G401.6 (cell line): ENCODE measurements around the gene BLTP3B.
"Not testable (repeated sequence)": the region's sequence is repeated elsewhere in the genome, so short reads cannot be mapped to it uniquely, and the experiment has no call there.

Experiments used
- FAIRE-seq: peaks from 2 replicates; lab custom pipeline; 2012; peaks lifted over from hg19 to GRCh38; lab: Jason Lieb, UNC

The BLTP3B gene

DNA sequence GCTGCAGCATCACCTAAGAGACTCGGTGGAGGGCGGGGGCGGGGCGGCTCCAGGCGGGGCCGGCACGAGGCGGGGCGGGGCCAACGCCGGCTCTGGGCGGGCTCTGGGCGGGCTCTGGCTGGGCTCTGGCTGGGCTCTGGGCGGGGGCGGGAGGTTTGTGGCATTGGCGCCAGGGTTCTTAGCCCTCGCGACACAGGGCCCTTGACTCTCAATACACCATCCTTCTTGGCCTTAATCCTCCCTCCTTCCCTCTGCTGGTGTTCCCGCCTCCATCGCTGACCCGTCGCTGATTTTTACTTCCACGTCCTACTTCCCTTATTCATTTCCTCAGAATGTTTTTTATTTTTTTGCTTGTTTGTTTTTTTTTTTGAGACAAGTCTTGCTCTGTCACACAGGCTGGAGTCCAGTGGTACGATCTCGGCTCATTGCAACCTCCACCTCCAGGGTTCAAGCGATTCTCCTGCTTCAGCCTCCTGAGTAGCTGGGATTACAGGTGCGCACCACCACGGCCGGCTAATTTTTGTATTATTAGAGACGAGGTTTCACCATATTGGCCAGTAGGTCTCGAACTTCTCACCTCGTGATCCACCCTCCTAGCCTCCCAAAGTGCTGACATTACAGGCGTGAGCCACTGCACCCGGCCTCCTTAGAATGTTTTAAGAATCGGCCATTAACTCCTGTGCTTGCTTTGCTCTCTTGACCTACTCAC lies at the start of gene BLTP3B:
TSS of gene BLTP3B (minus strand) at position 24 of the 709 bp plus-strand sequence. CDS start 239 bp downstream, outside the sequence.
- FAIRE-seq = no peak

- FAIRE-seq = no peak
Measured at GRCh38 chr12:100189636-100190394, 47.1 kb upstream of the BLTP3B start.

DNA sequence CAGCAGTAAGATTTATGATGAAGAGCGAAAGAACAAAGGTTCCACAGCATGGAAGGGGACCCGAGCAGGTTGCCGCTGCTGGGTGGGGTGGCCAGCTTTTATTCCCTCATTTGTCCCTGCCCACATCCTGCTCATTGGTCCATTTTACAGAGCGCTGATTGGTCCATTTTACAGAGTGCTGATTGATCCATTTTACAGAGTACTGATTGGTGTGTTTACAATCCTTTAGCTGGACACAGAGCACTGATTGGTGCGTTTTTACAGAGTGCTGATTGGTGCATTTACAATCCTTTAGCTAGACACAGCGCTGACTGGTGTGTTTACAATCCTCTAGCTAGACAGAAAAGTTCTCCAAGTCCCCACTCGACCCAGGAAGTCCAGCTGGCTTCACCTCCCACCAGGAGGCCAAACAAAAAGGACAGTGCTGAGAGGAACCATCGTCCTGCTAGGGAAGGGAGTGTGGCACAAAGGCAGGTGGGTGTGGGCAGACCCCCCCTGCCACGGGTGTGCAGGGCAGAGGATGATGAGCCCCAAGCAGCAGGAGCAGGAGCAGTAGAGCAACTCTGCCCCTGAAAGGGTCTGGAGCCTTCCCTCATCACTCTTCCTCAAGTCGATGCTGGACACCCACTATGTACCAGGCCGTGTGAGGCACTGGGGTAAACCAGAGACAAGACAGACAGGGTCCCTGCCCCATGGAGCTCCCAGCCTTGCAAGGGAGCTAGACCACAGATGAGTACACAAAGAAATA lies 46.4 kb upstream of the BLTP3B start:
- not testable (repeated sequence) for FAIRE-seq

GRCh38 chr12:100187857-100188519 lies 45.3 kb upstream of the BLTP3B start:
- no peak for FAIRE-seq

DNA sequence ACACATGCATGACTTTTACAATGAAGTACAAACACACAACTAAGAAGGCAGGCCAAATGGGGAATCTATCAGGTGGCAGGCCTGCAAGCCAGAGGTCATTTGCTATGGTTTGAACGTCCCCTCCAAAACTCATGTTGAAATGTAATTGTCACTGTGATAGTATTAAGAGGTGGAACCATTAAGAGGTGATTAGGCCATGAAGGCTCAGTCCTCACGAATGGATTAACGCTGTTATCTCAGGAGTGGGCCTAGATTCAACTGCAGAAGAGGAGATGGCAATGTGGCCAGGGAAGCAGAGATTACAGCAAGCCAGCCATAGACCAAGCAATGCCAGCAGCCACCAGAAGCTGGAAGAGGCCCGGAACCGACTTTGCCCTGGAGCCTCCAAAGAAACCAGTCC lies 44.4 kb upstream of the BLTP3B start:
- FAIRE-seq = no peak

DNA sequence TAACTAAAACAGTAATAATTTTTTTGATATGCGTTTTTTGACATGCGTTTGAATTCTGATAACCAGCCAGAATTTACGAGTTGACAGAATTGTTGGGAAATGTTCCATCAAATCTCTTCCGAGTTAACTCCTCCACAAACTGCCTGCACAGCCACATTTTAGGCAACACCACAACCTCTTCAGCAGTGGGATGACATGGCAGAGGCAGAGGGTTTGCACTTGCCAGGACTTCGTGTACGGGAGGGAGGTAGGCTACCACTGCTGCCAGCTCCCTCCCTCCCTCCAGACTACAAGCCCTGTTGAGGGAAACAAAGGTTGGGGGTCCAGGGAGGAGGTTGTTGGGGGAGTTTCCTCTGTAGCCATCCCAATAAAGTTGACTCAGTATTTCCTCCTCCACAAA lies 43.4 kb upstream of the BLTP3B start:
- no peak for FAIRE-seq

DNA sequence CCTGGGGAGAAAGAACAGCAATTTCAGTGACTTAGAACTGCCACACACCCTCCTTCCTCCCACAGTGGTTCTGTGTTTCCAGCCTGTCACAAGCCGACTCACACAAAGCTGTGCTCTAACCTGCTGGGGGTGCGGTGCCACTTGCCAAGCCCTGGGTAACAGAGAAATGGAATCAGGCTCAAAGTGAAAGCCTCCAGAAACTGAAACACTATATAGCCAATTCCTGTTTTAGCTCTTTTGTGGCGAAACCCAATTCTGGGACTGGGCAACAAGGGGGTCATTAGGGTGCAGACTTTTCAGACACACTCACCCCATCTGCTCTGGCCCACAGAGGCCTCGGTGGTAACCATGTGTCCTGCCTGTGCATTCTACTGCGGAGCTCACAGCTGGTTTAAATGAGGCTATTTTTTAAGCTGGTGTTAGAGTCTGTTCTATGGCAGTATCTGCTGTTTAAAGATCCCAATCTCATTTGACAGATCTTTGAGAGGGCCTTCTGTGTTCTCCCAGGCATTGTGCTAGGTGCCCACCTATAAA lies 42.8 kb upstream of the BLTP3B start:
- FAIRE-seq = no peak

DNA sequence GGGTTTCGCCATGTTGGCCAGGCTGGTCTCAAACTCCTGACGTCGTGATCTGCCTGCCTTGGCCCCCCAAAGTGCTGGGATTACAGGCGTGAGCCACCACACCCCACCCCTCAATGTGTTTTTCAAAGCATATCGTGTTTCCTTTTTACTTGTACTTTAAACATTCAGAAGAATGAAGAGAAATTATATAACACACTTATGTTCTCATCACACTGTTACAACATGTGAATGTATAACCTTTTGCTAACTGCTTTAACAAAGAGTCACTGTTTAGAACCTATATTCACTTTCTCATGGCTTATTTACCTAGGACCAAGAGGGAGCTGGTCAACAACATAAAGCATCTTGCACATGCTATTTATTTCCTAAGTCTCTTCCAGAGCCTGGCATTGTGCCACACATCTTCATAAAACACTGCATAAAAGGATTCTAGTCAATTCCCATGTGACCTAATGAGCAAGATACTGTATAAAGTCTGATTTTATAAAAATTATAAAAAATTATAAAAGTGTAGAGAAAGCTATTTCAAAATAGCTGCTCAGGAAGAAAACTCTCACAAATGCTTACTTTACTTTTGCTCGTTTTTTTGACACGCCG lies 42.0 kb upstream of the BLTP3B start:
- no peak for FAIRE-seq

GRCh38 chr12:100179252-100179651 lies 36.6 kb upstream of the BLTP3B start:
- no peak for FAIRE-seq

- not testable (repeated sequence) for FAIRE-seq
Measured at GRCh38 chr12:100176493-100176892, 33.8 kb upstream of the BLTP3B start.

DNA sequence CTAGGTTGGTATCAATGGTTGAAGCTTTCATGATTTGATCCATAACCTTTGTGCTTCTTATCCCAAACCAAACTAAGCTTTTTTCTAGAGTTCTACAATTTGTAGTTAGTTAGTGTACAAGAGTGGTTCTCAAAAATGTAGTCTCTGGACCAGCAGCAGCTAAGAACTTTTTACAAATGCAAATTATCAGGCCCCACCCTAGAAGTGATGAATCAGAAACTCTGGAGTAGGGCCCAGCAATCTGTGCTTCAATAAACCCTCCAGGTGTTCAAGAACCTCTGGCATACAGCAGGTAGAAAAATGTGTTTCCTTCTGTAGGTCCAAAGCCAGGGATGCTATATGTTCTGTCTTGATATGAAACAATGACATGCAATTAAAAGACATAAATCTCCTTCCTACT lies 31.8 kb upstream of the BLTP3B start:
- no peak for FAIRE-seq

DNA sequence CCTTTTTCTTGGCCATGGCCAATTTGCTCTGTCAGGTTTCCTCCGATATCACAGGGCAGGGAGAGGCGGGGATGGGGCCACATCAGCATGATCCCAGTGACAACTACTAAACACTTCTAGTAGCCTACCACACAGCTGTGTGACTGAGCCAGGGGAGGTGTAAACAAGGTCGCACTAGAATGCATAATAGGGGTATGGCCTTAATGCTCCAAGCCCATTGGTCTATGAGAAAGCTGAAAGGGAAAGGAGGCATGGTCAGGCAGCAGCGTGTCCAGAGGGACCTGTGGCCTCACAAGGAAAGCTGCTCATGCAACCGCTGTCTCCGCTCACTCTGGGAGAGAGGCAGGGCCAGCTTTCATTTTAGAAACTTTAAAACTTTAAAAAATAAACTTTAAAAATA lies 30.4 kb upstream of the BLTP3B start:
- no peak for FAIRE-seq

GRCh38 chr12:100171248-100171647 lies 28.6 kb upstream of the BLTP3B start:
- no peak for FAIRE-seq

GRCh38 chr12:100170313-100170858 lies 27.7 kb upstream of the BLTP3B start:
- no peak for FAIRE-seq

DNA sequence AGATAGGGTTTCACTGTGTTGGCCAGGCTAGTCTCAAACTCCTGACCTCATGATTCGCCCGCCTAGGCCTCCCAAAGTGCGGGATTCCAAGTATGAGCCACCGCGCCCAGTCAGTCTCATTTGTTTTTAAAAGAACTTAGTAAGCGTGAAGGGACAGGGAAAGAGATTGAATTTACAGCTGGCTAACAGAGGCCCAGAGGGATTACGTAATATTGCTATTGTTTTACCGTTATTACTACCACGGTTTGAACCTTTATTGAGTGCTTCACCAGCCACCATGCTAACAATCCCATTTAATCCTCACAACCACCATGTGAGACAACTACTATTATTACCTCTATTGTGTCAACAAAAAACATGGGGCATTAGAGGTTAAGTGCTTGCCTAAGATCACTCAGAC lies 26.7 kb upstream of the BLTP3B start:
- FAIRE-seq = no peak

GRCh38 chr12:100168562-100168961 lies 25.9 kb upstream of the BLTP3B start:
- FAIRE-seq = no peak

GRCh38 chr12:100166232-100166631 lies 23.6 kb upstream of the BLTP3B start:
- FAIRE-seq = no peak

DNA sequence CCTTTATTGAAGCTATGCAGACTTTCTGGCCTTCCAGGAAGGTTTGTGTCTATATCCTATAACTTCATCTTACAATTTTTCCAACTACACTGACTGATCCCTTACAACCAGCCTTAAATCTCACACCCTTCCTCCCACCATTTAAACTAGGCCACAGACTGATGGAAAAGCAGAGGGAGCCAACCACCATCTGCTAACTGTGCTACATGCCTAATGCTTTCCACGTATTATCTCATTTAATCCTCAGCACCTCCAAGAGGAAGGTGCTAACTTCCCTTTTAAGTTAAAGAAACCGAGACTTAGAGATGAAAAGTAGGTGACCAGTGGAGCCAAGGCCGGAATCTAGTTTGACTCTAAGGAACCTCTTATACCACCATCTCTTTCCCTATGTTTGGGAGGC lies 22.7 kb upstream of the BLTP3B start:
- FAIRE-seq = no peak

DNA sequence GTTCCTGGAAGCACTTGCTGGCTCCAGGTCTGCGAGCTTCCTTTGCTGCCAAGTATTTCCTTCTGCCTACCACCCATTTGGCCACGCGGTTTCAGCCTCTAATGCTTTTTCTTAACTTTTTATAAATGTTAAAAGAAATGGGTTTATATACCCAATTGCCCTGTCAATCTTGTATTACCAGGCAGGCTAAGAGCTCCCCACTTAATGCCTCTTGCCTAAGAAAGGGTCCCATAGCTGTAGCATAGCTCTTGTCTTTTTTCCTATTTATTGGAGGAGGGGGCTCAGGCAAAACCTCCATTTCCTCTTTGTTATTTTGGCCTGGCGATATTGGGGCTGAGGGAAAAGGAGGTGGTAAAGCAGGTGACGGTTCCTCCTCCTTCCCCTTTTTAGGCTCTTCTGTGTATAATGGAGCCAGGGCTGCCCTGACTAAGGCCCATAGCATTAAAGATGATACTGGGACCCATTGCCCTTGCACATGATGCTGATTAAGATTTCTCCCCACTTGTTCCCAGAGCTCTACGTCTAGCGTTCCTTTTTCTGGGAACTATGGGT lies 21.6 kb upstream of the BLTP3B start:
- no peak for FAIRE-seq

DNA sequence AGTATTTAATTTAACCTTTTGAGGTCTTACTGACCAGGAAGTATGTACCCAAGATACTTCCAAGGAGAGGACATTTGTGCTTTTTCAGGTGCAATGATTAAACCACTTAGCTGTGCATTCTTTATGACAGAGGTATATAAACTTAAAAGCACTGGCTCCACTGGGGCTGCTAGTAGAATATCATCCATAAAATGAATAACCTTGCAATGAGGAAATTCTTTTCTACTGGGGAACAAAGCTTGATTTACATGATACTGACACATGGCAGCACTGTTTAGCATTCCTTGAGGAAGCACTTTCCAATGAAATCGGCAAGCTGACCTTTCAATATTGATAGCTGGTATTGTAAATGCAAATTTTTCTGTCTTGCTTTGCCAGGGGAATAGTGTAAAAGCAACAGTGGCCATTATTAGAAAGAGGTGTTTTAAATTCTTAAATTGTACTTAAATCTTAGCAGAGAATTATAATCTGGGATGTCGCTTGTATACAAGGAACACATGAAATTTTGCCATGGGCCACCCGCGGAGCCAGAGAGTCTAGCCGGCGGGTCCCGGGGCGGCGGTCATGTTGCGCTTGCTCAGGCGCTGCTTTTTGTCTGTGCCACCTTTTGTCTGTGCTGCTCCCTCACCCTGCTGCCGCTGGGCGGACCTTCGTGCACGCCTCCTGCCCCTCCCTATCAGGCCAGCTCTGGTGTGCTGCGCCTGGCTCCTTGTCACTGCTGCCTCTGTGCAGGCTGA lies 20.9 kb upstream of the BLTP3B start:
- no peak for FAIRE-seq
